Kidney (tissue), 14 donors: ENCODE results near the gene ACSF3. TPM values are rescaled to one million over a fixed set of nuclear protein-coding genes. Genes with fewer than 3 reads are reported as not detected.

ENCODE experiments used
- DNase-seq, 5 donors: peaks; one replicate each; pipeline ENCODE4 v3.0.0-alpha.2; 2013 to 2020
- FAIRE-seq: peaks from 2 replicates; lab custom pipeline; 2012; peaks lifted over from hg19 to GRCh38; lab: Jason Lieb, UNC
- H3K27ac ChIP-seq, 2 donors: one replicate each; pipeline ENCODE4 v1.7.0; 2013; ENCODE audit warnings: low read depth in 2 of 2, low read length in 2 of 2, inconsistent platforms in 1 of 2
- H3K27me3 ChIP-seq: one replicate; pipeline ENCODE4 v1.7.1; 2013; ENCODE audit warnings: low read length, inconsistent platforms; ENCODE audit not compliant: control insufficient read depth, insufficient read depth
- H3K36me3 ChIP-seq, 3 donors: one replicate each; pipeline versions ENCODE4 v1.7.0 to v1.7.1; 2013; ENCODE audit warnings: low read length in 3 of 3, control low read depth in 1 of 3, inconsistent platforms in 1 of 3; ENCODE audit not compliant: insufficient read depth in 3 of 3, control insufficient read depth in 2 of 3
- H3K4me1 ChIP-seq, 3 donors: one replicate each; pipeline versions ENCODE4 v1.7.0 to v1.7.1; 2013; ENCODE audit warnings: low read length in 3 of 3, inconsistent platforms in 1 of 3, low read depth in 1 of 3; ENCODE audit not compliant: control insufficient read depth in 2 of 3, insufficient read depth in 2 of 3
- H3K4me3 ChIP-seq, 3 donors: one replicate each; pipeline versions ENCODE4 v1.7.0 to v1.8.1; 2013; ENCODE audit warnings: low read length in 3 of 3, control low read depth in 1 of 3, inconsistent platforms in 1 of 3
- H3K9ac ChIP-seq, 3 donors: one replicate each; pipeline versions ENCODE4 v1.7.0 to v1.7.1; 2013; ENCODE audit warnings: low read length in 3 of 3, control low read depth in 1 of 3, inconsistent platforms in 1 of 3
- H3K9me3 ChIP-seq, 3 donors: one replicate each; pipeline versions ENCODE4 v1.7.0 to v1.7.1; 2013; ENCODE audit warnings: low read length in 3 of 3, control low read depth in 1 of 3, inconsistent platforms in 1 of 3; ENCODE audit not compliant: control insufficient read depth in 2 of 3, insufficient read depth in 1 of 3
- CTCF ChIP-seq: IDR thresholded peaks from 3 replicates; pipeline ENCODE4 v1.5.1; 2012; ENCODE audit warnings: mild to moderate bottlenecking, moderate library complexity, borderline replicate concordance; ENCODE audit not compliant: insufficient read depth; ENCODE audit errors: extremely low read depth
- intact Hi-C: fragments of 100-400 bp; cut with DNase I; formaldehyde crosslinking; loops from one replicate; pipeline ENCODE4 v1.11.1; 2022
- polyA plus RNA-seq: library from polyadenylated mRNA; stranded (reverse); fragments of 350-450 nt; fragmentation: Illumina TruSeq; extraction: RNeasy Lipid Tissue Mini Kit (QIAGEN cat#74804); gene quantifications from one replicate; pipeline ENCODE4 v1.2.3, GENCODE V29; 2014; ENCODE audit warnings: low read depth, low replicate concordance; ENCODE audit not compliant: insufficient read depth
- total RNA-seq: library from RNA; stranded (reverse); fragmentation: NEBNext Ultra II Directional; extraction: Animal tissue kit (Norgen Biotek cat#: 25700); gene quantifications from one replicate; pipeline ENCODE4 v1.2.1, GENCODE V29; 2021
- donor health status: control.
- donor health status: control.
- donor health status: control.
- donor health status: control.
- donor health status: control.
- donor health status: DM: yes; HTN: yes; CAD: no.
- donor health status: Normal renal cell carcinoma (clear cell type).

ACSF3 gene
- total and polyA plus RNA-seq, 2 donors from 2014 or later: 33.2 to 39.0 TPM

GRCh38 chr16:89094880-89095258, 1.2 kb downstream of the ACSF3 start:
- intact Hi-C loops: no loop called here
- H3K4me3 ChIP-seq: peak overlapping the region in 2 of 3 donors; percentile 62 to 83
- no peaks in the 10 kb centered on the region for H3K27me3 ChIP-seq
- H3K4me1 ChIP-seq: peaks cover 0 to 12% (median 5%) of the 10 kb centered on the region in 3 donors
- no peak for TF ChIP-seq CTCF
- FAIRE-seq: no peak
- no peaks in the 10 kb centered on the region for H3K9me3 ChIP-seq
- DNase-seq: no peak
- peaks cover 0 to 2% (median 0%) of the 10 kb centered on the region in 3 donors for H3K36me3 ChIP-seq
- no peak overlapping the region for H3K9ac ChIP-seq
- no peak overlapping the region for H3K27ac ChIP-seq

- DNase-seq (no peak), FAIRE-seq (no peak)
- H3K4me1 ChIP-seq: peaks cover 0 to 12% (median 5%) of the 10 kb centered on the region in 3 donors
- no peaks in the 10 kb centered on the region for H3K9me3 ChIP-seq
- no peak overlapping the region for H3K27ac ChIP-seq
- no peaks in the 10 kb centered on the region for H3K27me3 ChIP-seq
- intact Hi-C loops: no loop called here
- H3K36me3 ChIP-seq: peaks cover 0 to 2% (median 0%) of the 10 kb centered on the region in 3 donors
- H3K9ac ChIP-seq: no peak overlapping the region
- TF ChIP-seq CTCF: no peak
- H3K4me3 ChIP-seq: no peak overlapping the region
Measured at GRCh38 chr16:89095491-89095951, 1.9 kb downstream of the ACSF3 start.

DNA sequence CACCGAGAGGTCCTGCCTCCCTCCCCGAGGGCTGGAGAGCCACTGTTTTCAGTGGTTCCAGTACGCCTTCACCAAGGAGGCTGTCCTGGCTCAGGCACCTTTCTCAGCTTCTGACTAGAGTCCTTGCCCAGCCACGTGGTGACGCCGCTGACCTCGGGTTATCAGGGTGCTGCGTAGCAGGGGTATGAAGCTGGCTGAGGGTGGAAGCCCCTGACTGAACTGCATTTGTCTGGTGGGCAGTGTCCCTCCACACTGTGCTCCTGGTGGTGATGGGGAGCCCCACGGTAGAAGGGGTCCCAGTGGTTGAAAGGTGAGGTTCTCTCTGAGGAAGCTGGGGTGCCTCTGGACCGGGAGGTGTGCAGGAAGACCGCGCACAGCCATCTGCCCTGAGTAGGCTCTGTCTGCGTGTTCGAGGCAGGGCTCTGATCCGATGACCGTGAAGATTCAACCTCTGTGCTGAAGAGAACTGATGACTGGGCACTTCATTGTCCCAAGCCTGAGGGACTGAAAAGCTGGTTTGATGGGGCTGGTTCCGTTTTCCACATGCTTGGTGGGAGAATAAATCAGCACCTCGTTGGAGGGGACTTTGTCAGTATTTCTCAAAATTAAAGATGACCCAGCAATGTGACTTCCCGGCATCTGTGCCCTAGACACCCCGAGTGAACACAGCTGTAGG, 2.5 kb downstream of the ACSF3 start:
- no peak overlapping the region for H3K9ac ChIP-seq
- no peak overlapping the region for H3K4me3 ChIP-seq
- peaks cover 0 to 2% (median 2%) of the 10 kb centered on the region in 3 donors for H3K36me3 ChIP-seq
- intact Hi-C loops: no loop called here
- no peak overlapping the region for H3K27ac ChIP-seq
- no peak for FAIRE-seq
- no peak for DNase-seq
- H3K9me3 ChIP-seq: no peaks in the 10 kb centered on the region
- H3K27me3 ChIP-seq: no peaks in the 10 kb centered on the region
- H3K4me1 ChIP-seq: peaks cover 0 to 12% (median 5%) of the 10 kb centered on the region in 3 donors
- TF ChIP-seq CTCF: no peak
